HG03066 (cell line): ENCODE measurements around the gene RNF8.

ENCODE experiments used
- ATAC-seq: cut with Tn5 transposase; IDR thresholded peaks from one replicate; pipeline ENCODE4 v1.9.1; 2021; ENCODE audit warnings: low read depth; ENCODE audit not compliant: unreplicated experiment

Gene RNF8

DNA sequence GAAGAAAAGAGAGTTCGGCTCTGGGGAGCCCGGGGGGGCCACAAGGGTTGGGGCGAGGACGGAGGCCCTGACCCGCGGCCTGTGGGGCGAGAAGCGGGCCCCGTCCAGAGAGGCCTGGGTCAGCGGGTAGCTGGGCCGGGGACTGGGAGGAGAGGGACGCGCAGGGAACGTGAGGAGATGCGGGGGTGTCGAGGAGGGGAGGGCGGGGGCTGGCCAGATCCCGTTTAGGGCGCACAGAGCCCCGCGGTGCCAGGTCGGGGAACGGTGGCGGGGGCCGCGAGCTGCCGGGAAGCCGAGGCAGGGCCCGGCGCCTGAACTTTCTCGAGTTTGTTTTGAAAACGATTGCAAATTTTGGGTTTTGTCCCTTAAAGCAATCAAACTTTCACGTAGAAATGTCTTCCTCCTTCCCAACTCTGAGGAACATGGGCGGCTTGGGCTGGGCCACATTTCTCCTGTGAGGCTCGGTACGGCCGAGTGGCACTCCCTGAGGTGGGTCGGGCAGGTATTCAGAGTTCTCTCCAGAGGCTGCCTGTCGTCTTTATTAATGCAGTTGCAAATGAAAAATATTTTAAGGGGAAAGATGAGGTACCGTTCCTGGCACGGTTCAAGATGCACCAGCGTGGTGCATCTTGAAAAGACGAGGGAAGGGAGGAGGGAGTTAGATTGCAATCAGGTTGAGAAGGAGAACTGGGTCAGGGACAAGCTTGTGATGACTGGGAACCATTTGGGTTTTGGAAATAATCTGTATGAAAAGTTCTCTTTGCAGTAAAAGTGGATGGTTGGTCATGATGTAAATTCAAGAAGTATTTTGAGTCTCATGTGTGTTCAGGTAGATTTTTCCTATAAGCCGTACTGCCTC is 972 bp downstream of the RNF8 start:
- ATAC-seq, result no peak

DNA sequence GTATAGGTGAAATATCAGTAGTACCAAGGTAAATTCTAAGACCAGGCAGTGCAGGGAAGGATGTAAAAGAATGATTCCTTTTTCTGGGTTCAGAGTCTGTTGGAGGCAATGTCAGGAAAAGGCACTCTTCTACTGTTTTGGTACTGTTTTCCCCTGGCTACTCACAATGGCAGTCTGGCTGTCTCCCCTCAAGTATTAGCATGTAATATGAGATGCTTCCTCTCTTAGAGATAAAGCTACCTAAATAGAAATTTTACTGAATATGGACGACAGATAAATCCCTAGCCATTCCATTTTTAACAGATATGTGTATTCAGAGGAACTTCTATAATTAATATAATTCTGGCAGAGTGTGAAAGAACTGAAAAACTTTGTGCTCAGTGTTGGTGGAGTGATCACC is 3.5 kb downstream of the RNF8 start:
- ATAC-seq, result no peak

DNA sequence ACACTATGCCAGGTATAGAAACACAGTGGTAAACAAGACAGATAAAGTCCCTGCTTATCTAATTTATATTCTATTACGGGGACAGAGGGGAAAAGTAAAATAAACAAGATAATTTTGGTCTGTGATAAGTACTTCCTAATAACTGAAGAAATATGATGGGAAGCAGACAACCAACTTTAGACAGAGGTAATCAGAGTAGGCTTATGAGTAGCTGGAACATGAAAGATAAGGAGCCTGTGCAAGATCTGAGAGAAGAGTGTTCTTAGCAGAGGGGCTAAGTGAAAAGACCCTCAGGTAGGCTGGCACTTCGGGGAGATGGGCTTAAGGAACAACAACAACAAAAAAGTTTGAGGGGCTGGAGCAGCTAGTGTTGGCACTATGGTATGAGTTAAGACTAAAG is 4.1 kb downstream of the RNF8 start:
- no peak for ATAC-seq

DNA sequence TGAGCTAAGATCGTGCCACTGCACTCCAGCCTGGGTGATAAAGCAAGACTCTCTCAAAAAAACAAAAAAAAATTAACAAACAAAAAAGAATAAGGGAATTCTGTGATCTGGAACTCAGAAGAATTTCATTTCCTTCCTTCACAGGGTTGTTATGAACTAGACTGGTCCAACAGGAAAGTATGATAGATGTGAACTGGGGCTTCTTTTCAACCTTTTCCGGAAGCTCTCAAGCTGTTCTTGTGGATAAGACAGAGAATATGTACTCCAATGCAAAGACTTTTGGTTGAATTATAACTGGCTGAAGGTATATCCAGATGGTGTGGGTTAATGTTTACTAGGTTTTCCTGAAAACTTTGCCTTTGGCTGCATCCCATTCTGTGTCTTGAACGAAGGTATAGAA is 5.3 kb downstream of the RNF8 start:
- ATAC-seq, result no peak

DNA sequence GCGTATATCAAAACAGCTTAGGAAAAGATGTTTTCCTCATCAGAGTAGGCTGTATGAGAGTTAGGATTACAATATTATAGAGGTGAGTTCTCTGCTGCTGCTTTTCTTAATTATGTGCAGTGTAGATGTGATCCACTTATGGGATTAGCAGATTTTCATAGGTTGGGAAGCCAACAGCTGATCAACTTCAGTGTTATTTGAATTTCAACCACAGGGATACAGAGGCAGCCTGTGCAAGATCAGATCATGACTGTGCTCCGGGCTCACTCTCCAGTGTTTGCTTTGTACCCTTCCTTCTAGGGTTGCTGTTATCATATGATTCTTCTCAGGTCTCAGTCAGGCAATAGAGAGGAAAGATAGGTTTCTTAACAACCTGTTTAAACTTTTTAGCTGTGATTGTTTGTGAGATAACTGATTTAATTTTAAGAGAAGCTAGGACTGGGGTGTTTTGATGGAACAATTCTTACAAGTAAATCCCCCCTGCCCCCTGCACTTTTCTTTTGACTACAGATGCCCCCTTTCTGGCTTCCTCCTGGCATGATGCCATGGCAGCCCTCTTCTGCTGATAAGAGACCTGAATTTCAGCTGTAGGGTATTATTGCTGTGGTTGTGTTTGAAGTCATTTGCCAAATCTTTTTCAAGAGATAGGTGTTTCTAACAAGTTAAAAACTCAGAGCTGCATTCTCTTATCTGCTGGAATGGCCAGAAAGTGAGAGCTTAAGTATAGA is 8.5 kb downstream of the RNF8 start:
- ATAC-seq, result no peak

DNA sequence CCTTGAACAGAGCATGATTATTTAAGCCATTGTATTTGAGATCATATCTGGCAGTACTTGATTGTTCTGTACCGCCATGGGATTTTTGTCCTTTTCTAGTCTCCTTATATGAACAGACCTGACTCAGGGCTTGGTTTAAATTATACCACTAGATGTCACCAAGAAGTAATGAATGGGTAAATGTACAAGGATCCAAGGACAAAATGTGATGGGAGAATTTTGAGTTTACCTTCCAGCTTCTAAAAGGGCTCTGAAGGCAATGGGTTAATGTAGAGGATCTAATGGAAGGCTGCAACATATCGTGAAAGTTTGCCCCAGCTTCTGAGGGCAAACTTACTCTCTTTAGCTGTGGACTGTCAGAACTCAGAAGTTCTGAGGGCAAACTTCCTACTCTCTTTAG is 12.0 kb downstream of the RNF8 start:
- no peak for ATAC-seq

DNA sequence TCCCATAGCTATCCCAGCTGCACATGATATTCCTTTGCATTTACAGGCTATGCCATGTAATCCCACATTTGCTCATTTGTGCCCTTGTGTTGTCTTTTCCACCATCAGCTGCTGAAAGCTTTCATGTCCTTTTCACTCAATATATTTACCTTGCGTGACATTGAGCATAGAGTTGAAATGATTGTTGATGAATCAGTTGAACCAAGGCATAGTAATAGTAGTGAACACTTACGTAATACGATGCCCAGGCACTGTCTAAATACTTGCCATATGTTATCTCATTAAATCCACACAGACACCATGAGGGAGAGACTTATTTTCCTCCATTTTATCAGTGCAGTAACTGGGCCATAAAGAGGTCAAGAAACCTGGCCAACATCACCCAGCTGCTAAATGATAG is 13.1 kb downstream of the RNF8 start:
- no peak for ATAC-seq

DNA sequence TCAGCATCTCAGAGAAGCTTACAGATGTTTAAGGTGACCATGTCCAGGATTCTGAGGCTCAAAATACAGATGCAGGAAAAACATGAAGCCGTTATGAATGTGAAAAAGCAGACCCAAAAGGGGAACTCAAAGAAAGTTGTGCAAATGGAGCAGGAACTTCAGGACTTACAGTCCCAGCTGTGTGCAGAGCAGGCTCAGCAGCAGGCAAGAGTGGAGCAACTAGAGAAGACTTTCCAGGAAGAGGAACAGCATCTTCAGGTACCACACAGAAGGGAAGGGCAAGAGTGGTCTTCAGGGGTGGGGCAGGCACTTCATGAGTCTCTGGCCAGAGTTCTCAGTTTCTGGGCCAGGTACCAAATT is 15.2 kb downstream of the RNF8 start:
- no peak for ATAC-seq

DNA sequence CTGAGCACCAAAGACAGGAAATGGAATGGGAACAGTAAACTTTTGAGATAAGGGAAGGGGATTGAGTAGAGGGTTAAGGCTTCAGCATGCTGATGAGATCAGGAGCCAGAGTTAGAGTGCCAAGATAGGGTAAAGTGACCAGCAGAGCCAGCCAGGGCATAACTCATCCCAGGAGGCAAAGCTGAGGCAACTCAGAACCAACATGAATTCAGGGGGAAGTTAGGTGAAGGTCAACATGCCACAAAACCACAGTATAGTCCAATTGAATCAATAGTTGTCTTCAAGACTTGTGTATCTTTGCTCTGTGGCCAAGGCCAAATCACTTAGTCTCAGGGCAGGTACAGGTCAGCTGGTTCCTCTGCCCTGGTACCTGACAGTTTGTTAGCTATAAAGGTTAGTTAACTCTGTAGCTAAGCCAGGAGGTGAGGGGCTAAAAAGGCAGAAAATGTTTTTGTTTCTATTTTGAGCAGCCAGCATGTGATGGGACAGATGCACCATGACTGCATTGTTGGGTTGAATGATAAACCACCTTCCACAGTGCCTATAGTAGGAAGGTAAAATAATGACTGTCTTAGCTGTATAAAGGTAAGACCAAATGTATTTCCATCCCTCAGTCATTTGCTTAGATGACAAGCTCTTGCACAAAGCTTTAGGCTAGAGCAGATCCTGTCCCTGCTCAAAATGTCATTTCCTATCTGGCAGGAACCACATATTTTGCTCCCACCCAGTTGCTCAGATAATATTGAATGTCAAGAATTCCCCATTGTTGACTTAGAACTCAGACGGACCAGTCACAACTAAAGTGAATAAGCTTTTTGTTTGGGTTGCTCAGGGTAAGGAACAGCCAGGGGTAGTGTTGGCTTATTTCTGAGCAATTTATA is 15.8 kb downstream of the RNF8 start:
- ATAC-seq, result no peak

DNA sequence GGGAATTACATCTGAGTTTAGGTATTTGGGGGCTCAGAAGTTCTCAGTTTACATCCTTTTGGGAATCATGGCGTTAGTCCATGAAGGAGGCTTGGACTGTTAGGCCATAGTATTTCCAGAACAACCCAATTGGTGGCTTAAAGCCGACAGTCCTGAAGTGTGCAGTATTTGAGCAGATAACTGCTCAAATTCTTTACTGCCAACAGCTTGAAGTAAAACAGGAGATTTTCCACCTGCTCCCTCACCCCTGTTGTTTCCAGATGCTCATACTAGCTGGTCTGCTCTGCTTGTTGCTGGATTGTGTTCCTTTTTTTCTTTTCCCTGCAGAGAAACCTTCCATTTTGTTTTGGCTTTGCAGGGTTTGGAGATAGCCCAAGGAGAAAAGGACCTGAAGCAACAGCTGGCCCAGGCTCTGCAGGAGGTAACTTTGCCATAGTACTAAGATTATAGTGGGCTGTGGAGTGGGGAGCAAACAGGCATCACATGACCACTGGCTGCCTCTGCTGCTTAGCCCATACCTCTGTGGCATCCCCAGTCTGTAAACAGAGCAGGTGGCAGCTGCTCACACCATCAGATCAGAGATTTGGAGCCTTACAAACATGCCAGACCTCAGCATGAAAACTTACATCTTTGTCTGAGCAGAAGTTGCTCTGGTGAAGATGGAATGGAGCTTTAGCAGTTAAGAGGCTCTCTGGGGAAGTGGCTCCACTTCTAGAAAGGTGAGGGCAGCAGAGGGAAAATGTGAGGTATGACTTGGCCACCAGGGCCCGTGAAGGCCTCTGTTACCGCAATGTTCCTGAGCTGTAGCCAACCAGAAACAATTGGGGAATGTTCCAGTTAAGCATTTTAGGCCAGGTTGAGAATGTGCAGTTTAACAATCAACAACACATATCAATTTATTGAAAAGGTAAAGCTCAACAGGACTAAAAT is 17.6 kb downstream of the RNF8 start:
- no peak for ATAC-seq

DNA sequence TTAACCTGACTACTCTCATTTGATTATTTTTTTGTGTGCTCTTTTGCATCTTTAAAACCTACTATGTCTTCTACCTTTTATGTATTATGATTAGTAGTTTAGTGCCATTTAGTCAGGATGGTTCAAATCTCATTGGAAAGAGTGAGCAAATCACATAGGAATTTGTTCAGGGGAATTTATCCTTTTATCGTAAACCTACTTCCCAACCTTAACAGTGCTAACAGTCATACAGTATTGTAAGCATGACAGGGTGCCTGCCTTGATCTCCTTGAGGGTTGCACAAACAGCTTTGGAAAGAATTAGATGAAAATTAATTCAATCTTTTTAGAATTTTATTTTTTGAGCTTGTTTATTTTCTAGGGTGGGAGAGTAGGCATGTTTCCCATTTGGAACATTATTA is 18.3 kb downstream of the RNF8 start:
- no peak for ATAC-seq

DNA sequence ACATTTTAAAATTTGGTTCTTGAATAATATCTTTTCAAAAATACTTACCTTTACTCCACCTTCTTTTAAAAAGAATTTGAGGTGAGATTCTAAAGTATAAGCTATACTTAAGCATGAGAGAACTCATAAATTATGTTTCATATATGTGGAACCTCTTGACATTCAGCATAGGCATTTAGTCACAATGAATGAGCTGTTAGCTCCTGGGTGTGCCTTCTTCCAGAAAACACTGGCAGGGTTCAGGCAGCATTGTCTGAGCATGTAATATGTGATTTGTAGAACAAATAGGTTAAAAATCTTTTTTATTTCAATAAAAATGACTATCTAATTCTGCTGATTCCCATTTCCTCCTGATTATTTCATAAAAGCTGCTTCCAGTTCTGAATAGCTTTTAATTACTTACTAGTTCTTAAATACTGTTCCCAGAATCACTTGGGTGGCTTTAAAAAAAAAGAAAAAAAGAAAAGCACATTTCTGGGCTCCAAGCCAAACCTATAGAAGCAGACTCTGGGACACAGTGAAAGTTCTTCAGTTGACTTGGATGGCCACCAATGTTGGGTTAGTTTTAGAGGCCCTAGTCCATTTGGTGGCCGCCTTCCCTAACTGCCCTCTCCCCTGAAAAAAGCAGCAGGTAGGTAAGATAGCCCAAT is 20.2 kb downstream of the RNF8 start:
- no peak for ATAC-seq

DNA sequence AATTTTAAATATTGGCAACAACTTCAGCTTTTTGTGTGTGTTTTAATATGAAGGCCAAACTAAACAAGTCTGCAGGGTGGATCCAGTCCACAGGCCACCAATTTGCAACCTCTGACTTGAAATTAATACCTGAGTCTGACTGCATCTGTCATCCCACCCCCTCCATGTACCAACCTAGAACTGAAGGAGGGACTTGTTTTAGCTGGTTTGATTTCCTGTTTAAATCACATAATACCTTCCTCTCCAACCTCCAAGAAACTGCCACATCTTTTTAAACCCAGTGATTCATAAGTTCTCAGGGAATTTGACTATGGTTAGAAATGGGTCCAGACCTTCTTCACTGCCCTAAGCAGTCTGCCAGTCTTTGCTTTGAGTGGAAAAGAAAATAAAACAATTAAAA is 21.6 kb downstream of the RNF8 start:
- ATAC-seq, result no peak

DNA sequence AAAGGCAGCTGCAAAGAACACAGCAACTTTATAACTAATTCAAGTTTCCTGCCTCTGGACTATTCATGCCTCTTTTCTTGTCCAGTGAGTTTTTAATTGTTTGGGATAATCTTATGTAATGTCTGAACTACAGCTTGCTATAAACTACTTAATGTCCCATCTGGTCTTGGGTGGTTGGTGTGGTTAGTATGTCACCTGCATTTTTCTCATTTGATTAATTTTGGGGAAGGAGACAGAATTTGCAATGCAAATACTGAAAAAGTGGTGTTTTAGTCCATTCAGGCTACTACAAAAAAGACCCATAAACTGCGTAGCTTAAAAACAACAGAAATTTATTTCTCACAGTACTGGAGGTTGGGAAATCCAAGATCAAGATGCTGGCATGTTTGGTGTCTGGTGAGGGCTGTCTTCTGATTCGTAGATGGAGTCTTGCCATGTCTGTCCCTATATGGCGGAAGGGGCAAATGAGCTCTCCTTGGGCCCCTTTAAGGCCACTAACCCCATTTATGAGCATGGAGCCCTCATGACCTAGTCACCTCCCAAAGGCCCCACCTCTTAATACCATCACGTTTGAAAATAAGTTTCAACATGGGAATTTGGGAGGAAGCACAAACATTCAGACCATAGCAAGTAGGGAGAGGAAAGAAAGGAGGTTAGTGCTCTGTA is 22.4 kb downstream of the RNF8 start:
- no peak for ATAC-seq

DNA sequence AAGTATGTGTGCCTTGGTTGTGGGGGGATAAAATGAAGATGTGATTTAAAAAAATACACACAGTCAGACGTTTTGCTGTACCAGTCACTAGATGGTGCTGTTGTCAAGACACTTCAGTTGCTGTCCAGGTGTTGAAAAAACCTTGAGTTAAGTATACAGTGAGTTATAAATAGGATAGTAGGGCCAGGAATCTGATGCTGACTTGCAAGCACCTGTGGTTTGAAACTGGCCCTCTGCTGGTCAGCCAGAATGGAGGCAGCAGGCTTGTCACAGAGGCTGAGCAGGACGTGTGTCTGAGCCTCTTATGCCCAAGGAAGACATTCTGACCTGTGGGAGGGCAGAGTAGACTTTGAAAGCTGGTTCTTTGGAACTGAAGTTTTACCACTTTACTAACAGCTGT is 27.8 kb downstream of the RNF8 start:
- ATAC-seq, result no peak

DNA sequence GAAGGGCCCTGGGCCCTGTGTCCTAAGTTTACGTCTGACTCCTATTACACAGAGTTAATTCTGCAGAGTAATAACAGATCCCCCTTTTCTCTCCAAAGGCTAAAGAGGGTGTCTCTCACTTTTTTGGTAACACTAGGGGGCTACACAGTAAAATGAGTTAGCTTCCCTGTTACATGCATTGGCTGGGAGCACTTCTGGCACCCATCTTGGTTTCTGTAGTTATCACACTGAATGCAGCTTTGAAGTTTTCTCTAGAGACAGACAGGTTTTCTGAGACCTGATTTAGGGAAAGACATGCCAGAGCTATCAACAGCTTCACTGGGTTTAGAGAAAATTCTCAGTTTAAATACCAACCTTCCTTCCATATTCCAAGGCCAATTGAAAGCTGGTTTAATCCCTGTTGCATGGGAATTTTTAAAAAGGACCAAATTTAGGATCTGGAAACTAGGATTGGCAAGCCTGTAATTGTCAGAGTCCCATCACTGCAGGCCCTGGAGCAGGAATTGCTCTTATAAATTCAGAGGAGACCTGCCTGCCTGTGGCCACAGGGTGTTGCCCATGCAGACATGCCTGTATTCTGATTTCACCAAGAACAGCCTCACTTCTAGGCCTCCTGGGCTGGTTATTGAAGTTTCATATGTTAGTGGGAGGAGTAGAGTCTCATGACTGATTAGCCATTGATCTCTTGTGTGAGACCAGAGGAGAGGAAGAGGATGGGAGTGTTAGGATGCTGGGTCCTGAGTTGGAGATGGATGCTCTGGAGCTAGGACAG is 29.4 kb downstream of the RNF8 start:
- ATAC-seq, result no peak

DNA sequence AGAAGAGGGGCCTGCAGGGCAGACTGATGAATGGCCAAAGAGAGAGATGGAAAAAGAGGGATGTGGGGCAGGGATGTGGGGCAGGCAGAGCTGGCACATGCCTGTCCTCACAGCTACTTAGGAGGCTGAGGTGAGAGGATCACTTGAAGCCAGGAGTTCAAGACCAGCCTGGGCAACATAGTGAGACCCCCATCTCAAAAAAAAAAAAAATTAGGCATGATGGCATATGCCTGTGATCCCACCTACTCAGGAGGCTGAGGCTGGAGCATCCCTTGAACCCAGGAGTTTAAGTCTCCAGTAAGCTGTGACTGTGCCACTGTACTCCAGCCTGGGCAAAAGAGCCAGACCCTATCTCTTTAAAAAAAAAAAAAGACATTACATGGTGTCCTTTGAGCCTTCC is 34.8 kb downstream of the RNF8 start:
- no peak for ATAC-seq

DNA sequence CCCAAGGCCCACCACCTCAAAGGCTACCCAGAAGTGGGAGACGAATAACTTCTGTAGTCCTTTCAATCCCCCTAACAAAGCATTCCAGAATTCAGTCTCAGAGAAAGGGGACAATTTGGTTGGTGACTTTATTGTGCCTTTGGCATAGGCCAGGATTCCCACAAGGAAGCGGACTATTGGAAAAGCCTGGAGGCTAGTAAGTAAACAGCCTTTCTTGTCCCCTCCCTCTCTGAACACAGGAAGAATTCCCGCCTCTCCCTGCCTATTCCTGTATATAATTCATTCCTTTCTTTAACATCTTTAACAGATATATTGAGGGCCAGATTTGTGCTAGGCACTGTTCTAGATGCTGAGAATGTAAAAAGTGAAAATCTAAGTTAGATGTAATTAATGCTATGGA is 36.1 kb downstream of the RNF8 start:
- no peak for ATAC-seq
